Measurements from ENCODE around the gene KRT222. TPM values are rescaled to one million over a fixed set of nuclear protein-coding genes. Genes with fewer than 3 reads are reported as not detected.

KRT222 gene
- total RNA-seq, 1 donor from 2014 or later = not detected

DNA sequence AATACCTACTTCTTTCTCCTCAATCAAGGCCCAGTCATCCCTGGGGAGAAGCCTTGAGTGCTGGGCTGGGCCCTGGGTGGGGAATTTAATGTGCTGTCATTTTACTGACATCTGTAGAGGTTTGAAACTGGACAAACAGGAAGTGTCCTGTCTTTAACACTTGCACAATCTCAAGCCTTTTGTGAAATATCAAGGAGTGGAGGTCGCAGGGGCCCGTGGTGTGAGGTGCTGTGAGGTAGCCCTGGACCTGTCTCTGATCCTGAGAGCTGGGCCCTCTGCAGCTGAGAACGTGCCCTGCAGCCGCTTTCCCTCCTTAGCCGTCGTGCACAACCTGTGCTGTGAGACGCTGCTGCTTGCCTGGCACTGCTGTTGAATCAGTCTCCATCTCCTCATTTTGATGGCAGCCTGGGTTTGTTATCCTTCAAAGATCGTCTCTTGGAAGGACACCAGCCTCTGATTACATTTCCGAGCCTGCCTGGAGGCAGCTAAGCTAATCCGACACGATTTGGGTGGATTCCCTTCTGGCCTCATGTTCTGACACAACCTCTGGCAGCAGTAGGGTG is 47.2 kb downstream of the KRT222 start:
- DNase-seq (ENCODE audit: low read depth) = no peak
- Histone ChIP-seq H3K36me3 (ENCODE audit: control insufficient read depth, insufficient read depth, low read length) (no peaks in the 10 kb centered on the region), H3K27me3 (ENCODE audit: control insufficient read depth, insufficient read depth, low read length) (peaks cover 11% of the 10 kb centered on the region), H3K4me3 (ENCODE audit: low read depth, low read length) (no peak overlapping the region)
- TF ChIP-seq, protein P1, sequence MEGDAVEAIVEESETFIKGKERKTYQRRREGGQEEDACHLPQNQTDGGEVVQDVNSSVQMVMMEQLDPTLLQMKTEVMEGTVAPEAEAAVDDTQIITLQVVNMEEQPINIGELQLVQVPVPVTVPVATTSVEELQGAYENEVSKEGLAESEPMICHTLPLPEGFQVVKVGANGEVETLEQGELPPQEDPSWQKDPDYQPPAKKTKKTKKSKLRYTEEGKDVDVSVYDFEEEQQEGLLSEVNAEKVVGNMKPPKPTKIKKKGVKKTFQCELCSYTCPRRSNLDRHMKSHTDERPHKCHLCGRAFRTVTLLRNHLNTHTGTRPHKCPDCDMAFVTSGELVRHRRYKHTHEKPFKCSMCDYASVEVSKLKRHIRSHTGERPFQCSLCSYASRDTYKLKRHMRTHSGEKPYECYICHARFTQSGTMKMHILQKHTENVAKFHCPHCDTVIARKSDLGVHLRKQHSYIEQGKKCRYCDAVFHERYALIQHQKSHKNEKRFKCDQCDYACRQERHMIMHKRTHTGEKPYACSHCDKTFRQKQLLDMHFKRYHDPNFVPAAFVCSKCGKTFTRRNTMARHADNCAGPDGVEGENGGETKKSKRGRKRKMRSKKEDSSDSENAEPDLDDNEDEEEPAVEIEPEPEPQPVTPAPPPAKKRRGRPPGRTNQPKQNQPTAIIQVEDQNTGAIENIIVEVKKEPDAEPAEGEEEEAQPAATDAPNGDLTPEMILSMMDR (IDR thresholded peaks at IDR 0.05; ENCODE audit: insufficient read depth, low read length, poor library complexity, severe bottlenecking) = no peak

DNA sequence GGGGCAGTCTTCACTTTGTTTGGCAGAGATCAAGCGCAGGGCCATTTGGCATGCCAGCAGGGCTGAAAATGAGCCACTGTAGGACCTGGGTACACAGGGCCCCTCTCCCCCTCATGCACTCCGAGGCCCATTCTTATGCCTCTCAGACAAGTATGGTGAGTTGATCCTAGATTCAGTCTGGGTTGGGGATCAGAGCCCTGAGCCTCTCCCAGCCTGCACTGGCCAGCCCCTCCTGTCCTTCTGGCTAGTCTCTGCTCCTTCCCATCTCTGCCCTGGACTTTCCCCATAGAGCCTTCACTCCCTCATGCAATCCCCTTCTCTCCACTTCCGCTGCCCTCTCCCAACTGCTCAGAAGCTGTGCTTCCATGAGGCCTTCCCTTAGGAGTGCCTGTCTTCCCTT is 48.4 kb downstream of the KRT222 start:
- Histone ChIP-seq H3K36me3 (ENCODE audit: control insufficient read depth, insufficient read depth, low read length) (no peaks in the 10 kb centered on the region), H3K27me3 (ENCODE audit: control insufficient read depth, insufficient read depth, low read length) (peaks cover 11% of the 10 kb centered on the region), H3K4me3 (ENCODE audit: low read depth, low read length) (no peak overlapping the region)
- DNase-seq (ENCODE audit: low read depth) = no peak
- TF ChIP-seq, protein P1 (IDR thresholded peaks at IDR 0.05; ENCODE audit: insufficient read depth, low read length, poor library complexity, severe bottlenecking) = no peak

DNA sequence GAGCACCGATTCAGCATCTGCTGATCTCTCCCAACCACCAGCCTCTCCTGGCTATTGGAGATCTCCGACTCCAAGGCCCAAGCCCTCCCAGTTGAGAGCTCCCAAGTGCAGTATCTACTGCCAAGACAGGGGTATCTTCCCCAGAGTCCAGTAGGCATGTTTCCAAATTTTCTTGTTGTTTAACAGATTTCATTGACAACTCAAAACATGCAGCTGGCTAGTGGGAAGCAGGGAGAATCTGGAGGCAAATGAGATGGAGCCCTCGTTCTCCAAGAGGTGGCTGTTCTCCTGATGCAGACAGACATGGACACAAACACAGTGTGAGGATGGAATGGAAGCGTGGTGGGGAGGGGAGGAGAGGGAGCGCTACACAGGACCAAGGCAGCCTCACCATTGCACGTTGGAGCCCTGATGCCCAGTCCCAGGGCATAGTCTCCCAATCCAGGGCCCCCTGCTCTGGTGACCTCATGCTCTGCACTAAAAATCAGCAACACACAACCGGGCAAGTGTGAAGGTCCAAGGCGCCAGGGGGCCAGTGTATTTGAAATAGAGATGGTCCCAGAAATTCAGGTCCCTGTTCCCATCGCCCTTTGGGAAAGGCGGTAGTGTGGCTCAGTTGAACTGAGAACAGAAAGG is 49.0 kb downstream of the KRT222 start:
- no peak overlapping the region for H3K4me3 ChIP-seq (ENCODE audit: low read depth, low read length)
- TF ChIP-seq, protein P1 (IDR thresholded peaks at IDR 0.05; ENCODE audit: insufficient read depth, low read length, poor library complexity, severe bottlenecking) = no peak
- no peaks in the 10 kb centered on the region for H3K36me3 ChIP-seq (ENCODE audit: control insufficient read depth, insufficient read depth, low read length)
- H3K27me3 ChIP-seq (ENCODE audit: control insufficient read depth, insufficient read depth, low read length) = peaks cover 11% of the 10 kb centered on the region
- DNase-seq (ENCODE audit: low read depth) = no peak

DNA sequence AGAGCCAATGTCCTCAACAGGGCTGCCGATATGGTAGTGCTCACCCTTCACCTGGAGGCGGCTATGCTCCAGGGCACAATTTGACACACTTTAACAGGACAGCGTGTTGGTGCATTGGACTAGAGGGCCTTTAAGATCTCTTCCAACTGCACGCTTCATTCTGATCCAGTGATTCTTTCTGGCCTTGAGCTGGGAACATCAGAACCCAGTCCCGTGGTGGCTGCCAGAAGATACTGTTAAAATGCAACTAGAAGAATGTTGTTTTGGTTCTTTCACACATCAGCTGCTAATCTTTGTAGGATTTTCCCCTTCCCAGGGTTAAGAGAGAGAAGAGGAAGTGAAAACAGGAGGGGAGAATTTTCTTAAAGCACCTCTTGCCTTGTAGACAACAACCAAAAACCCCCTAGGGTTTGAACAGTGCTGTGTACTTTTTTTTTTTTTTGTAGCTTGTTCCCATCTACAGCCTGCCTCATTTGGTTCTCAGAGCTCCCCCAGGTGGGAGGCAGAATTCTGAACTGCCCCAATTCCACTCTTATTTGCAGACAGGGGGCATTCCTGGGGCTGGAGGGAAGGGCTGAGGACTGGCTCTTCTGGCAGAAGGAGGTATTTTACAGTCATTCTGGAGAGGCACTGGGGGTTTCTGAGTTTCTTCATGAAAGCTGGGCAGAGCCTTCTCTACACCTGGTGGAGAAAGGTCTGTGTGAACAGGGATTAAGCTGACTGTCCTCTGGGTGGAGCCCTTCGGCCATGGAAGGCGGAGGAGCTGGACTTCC is 49.7 kb downstream of the KRT222 start:
- H3K27me3 ChIP-seq (ENCODE audit: control insufficient read depth, insufficient read depth, low read length) = peaks cover 11% of the 10 kb centered on the region
- H3K36me3 ChIP-seq (ENCODE audit: control insufficient read depth, insufficient read depth, low read length) = no peaks in the 10 kb centered on the region
- peak; percentile 18 for DNase-seq (ENCODE audit: low read depth)
- TF ChIP-seq, protein P1 (IDR thresholded peaks at IDR 0.05; ENCODE audit: insufficient read depth, low read length, poor library complexity, severe bottlenecking) = peak; percentile 74
- no peak overlapping the region for H3K4me3 ChIP-seq (ENCODE audit: low read depth, low read length)

DNA sequence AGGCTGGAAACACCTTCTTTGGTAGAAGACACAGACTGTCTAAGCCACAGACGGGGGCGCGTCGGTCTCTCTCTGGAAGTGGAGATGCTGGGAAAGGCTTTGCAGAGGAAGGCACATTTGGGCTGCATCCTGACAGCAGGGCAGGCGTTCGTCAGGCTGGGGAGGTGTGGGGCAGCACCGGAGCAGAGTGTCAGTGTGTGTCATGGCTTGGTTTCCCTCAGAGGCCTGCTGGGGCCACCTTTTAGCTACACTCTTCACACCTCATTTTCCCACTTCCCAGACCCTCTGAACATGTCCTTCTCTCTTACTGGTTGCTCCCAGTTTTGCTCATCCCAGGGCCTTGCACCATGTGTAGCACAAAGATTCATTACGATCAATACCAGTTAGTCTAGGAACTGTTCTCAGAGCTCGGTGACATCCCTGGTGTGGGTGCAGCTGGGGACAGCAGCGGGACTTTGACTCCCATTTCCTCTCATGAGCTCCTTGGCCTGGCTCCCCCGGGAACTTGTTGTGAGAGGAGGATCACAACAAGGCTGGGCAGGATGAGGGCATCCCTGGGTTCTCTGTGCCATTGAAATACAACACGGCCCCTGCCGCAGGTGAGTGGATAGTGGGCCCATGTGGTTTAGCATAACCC is 50.4 kb downstream of the KRT222 start:
- H3K27me3 ChIP-seq (ENCODE audit: control insufficient read depth, insufficient read depth, low read length) = peaks cover 11% of the 10 kb centered on the region

More for the DNA sequence above, 50.4 kb downstream of the KRT222 start:
- Histone ChIP-seq H3K4me3 (ENCODE audit: low read depth, low read length) (no peak overlapping the region), H3K36me3 (ENCODE audit: control insufficient read depth, insufficient read depth, low read length) (no peaks in the 10 kb centered on the region)
- TF ChIP-seq, protein P1 (IDR thresholded peaks at IDR 0.05; ENCODE audit: insufficient read depth, low read length, poor library complexity, severe bottlenecking) = no peak
- no peak for DNase-seq (ENCODE audit: low read depth)
